ENCODE data around the gene NPHP1. TPM values are rescaled to one million over a fixed set of nuclear protein-coding genes. Genes with fewer than 3 reads are reported as not detected.

Gene NPHP1
- total and polyA plus RNA-seq, 2 of the 8 experiments (the other 6 are each of a cell fraction or from before 2014, with no cell fraction given): 1.4 to 2.8 TPM

DNA sequence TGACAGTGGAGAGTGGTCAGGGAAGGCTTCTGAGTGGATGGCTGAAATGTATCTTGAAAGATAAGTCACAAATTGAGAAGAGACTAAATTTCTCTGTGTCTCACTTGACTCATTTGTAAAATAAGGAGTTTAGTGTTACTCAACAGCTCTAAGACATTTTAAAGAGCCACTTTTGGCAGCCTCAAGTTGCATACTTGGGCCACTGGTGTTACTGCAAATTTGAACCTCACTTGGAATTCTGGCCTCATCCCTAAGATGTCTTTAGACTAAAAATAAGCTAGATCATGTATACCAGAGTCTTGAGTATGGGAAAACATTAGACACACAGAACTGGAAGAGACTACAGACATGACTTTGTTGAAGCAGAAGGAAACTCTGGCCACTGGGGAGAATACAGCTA is 12.0 kb upstream of the NPHP1 start (continued):
- TF ChIP-seq RFX5 (IDR thresholded peaks at IDR 0.05; ENCODE audit: borderline replicate concordance, low read depth, low read length): no peak
- no peak for TF ChIP-seq ZNF274 (IDR thresholded peaks at IDR 0.05; ENCODE audit: borderline replicate concordance, extremely low read depth, low read length)
- TF ChIP-seq PHF8 (conservative IDR thresholded peaks at IDR 0.05; ENCODE audit: low read depth, low read length): no peak
